Neutrophil (primary cell): Measurements from ENCODE around the gene MIS18BP1.

Experiments used
- H3K27ac ChIP-seq: fragments of 200-600 bp; sonication (generic); 2 replicates; pipeline ENCODE4 v1.5.1; 2016; ENCODE audit warnings: mild to moderate bottlenecking, moderate library complexity
- H3K27me3 ChIP-seq: fragments of 200-600 bp; sonication (generic); 2 replicates; pipeline ENCODE4 v1.6.0; 2016; ENCODE audit warnings: mild to moderate bottlenecking
- H3K36me3 ChIP-seq: fragments of 200-600 bp; sonication (generic); 2 replicates; pipeline ENCODE4 v1.5.1; 2017
- H3K4me1 ChIP-seq, 2 experiments: fragments of 200-600 bp in 1 of 2; sonication (generic) in 1 of 2; 1 replicate in 1 of 2; 2 replicates in 1 of 2; pipeline versions ENCODE4 v1.5.1 to v1.6.1; 2013 to 2016; ENCODE audit warnings: low read depth in 1 of 2, low read length in 1 of 2, mild to moderate bottlenecking in 1 of 2, moderate library complexity in 1 of 2; ENCODE audit not compliant: control insufficient read depth in 1 of 2, insufficient read depth in 1 of 2
- H3K4me3 ChIP-seq, 2 experiments: fragments of 200-600 bp in 1 of 2; sonication (generic) in 1 of 2; 1 replicate in 1 of 2; 2 replicates in 1 of 2; pipeline ENCODE4 v1.5.1; 2013 to 2016; ENCODE audit warnings: low read depth in 1 of 2, low read length in 1 of 2, mild to moderate bottlenecking in 1 of 2, moderate library complexity in 1 of 2
- H3K9me3 ChIP-seq: fragments of 200-600 bp; sonication (generic); 2 replicates; pipeline ENCODE4 v1.5.1; 2016
- CTCF ChIP-seq: fragments of 200-600 bp; sonication (generic); IDR thresholded peaks from 2 replicates; pipeline ENCODE4 v1.5.1; 2016; ENCODE audit warnings: antibody characterized with exemption

The MIS18BP1 gene

GRCh38 chr14:45258805-45259204, 5.8 kb upstream of the MIS18BP1 start:
- Histone ChIP-seq H3K27ac (no peak overlapping the region), H3K4me3 (no peak overlapping the region), H3K9me3 (peaks cover 5% of the 10 kb centered on the region), H3K36me3 (no peaks in the 10 kb centered on the region), H3K27me3 (no peaks in the 10 kb centered on the region), H3K4me1 (peaks cover 17 to 18% of the 10 kb centered on the region in 2 experiments)
- TF ChIP-seq CTCF = no peak

- H3K9me3 ChIP-seq = peaks cover 5% of the 10 kb centered on the region
- no peak overlapping the region for H3K27ac ChIP-seq
- no peak overlapping the region for H3K4me3 ChIP-seq
- peaks cover 21 to 22% of the 10 kb centered on the region in 2 experiments for H3K4me1 ChIP-seq
- no peaks in the 10 kb centered on the region for H3K27me3 ChIP-seq
- no peaks in the 10 kb centered on the region for H3K36me3 ChIP-seq
- TF ChIP-seq CTCF = no peak
These were observed 5.1 kb upstream of the MIS18BP1 start for GRCh38 chr14:45258073-45258472.

GRCh38 chr14:45254771-45255170, 1.8 kb upstream of the MIS18BP1 start:
- H3K4me1 ChIP-seq = peaks cover 47 to 51% of the 10 kb centered on the region in 2 experiments
- peak overlapping the region; percentile 88 for H3K27ac ChIP-seq
- peaks cover 5% of the 10 kb centered on the region for H3K9me3 ChIP-seq
- TF ChIP-seq CTCF = no peak
- H3K4me3 ChIP-seq = peak overlapping the region in 1 of 2 experiments; percentile 77
- no peaks in the 10 kb centered on the region for H3K36me3 ChIP-seq
- H3K27me3 ChIP-seq = no peaks in the 10 kb centered on the region

- Histone ChIP-seq H3K27ac (peak overlapping the region; percentile 88), H3K27me3 (no peaks in the 10 kb centered on the region), H3K9me3 (peaks cover 5% of the 10 kb centered on the region), H3K36me3 (no peaks in the 10 kb centered on the region), H3K4me1 (peaks cover 56 to 60% of the 10 kb centered on the region in 2 experiments), H3K4me3 (peak overlapping the region; percentile 77 to 93)
- no peak for TF ChIP-seq CTCF
These were observed 830 bp upstream of the MIS18BP1 start for GRCh38 chr14:45253754-45254310.

GRCh38 chr14:45252366-45253069, 484 bp downstream of the MIS18BP1 start:
- peaks cover 59 to 65% of the 10 kb centered on the region in 2 experiments for H3K4me1 ChIP-seq
- no peaks in the 10 kb centered on the region for H3K9me3 ChIP-seq
- H3K4me3 ChIP-seq = peak overlapping the region; percentile 77 to 93
- H3K36me3 ChIP-seq = no peaks in the 10 kb centered on the region
- no peaks in the 10 kb centered on the region for H3K27me3 ChIP-seq
- H3K27ac ChIP-seq = peak overlapping the region; percentile 88
- no peak for TF ChIP-seq CTCF
